IMR-90 (cell line): Measurements from ENCODE around the gene SPATA13. TPM values are rescaled to one million over a fixed set of nuclear protein-coding genes. Genes with fewer than 3 reads are reported as not detected.
"Not testable (repeated sequence)": the region's sequence is repeated elsewhere in the genome, so short reads cannot be mapped to it uniquely, and the experiment has no call there.

Experiments used
- ATAC-seq: fragments of 200-7000 bp; cut with Tn5 transposase; 2 replicates; pipeline ENCODE4 v1.9.1; 2020; ENCODE audit warnings: low read depth, mild to moderate bottlenecking, moderate library complexity
- BruUV-seq: library from RNA; stranded (reverse); fragments of 400-500 nt; replicated peaks from 2 replicates; lab custom pipeline; 2021; lab: Mats Ljungman, UMichigan
- CTCF ChIA-PET: fragments of 300-600 bp; formaldehyde crosslinking; extraction: SDS; loops from one replicate; lab custom pipeline; 2021; ENCODE audit warnings: antibody characterized with exemption; lab: Yijun Ruan, JAX
- POLR2A ChIA-PET: fragments of 300-600 bp; sonication (Branson Sonifier 250); formaldehyde crosslinking; loops from one replicate; lab custom pipeline; 2022; ENCODE audit warnings: antibody characterized with exemption; ENCODE audit not compliant: unreplicated experiment; lab: Charles Lee
- DNase-seq: peaks from one replicate; pipeline ENCODE4 v3.0.0; 2013
- H2AFZ ChIP-seq: replicated peaks from 2 replicates; pipeline ENCODE3; 2013; ENCODE audit warnings: low read length, mild to moderate bottlenecking; ENCODE audit not compliant: poor library complexity
- H2AK5ac ChIP-seq: 2 replicates; pipeline ENCODE4 v1.6.1; 2013; ENCODE audit warnings: low read depth, low read length, inconsistent platforms
- H2AK9ac ChIP-seq: replicated peaks from 2 replicates; pipeline ENCODE3; 2013; ENCODE audit warnings: mild to moderate bottlenecking, low read depth, low read length, moderate library complexity; ENCODE audit not compliant: poor library complexity
- H2BK120ac ChIP-seq: 2 replicates; pipeline ENCODE4 v1.6.1; 2013; ENCODE audit warnings: low read depth, low read length, inconsistent platforms
- H2BK15ac ChIP-seq: 3 replicates; pipeline ENCODE4 v1.6.1; 2013; ENCODE audit warnings: low read depth, low read length, inconsistent platforms
- H2BK20ac ChIP-seq: 2 replicates; pipeline ENCODE4 v1.6.1; 2013; ENCODE audit warnings: low read depth, mild to moderate bottlenecking, inconsistent platforms, low read length, moderate library complexity
- H2BK5ac ChIP-seq: 2 replicates; pipeline ENCODE4 v1.6.1; 2013; ENCODE audit warnings: mild to moderate bottlenecking, low read depth, low read length, inconsistent platforms; ENCODE audit not compliant: poor library complexity, severe bottlenecking
- H3K14ac ChIP-seq: replicated peaks from 2 replicates; pipeline ENCODE4 v1.6.1; 2013; ENCODE audit warnings: low read depth, low read length, inconsistent platforms
- H3K18ac ChIP-seq: 2 replicates; pipeline ENCODE4 v1.6.1; 2013; ENCODE audit warnings: low read depth, low read length, control low read depth
- H3K23ac ChIP-seq: 2 replicates; pipeline ENCODE4 v1.6.1; 2013; ENCODE audit warnings: low read depth, low read length, inconsistent platforms
- H3K27ac ChIP-seq: 2 replicates; pipeline ENCODE4 v1.5.1; 2013; ENCODE audit warnings: mild to moderate bottlenecking, control low read depth, low read length; ENCODE audit not compliant: insufficient read depth
- H3K27me3 ChIP-seq: 2 replicates; pipeline ENCODE4 v1.6.1; 2013; ENCODE audit warnings: low read length; ENCODE audit not compliant: control insufficient read depth, insufficient read depth
- H3K36me3 ChIP-seq: 2 replicates; pipeline ENCODE4 v1.6.1; 2013; ENCODE audit warnings: low read length, mixed read lengths; ENCODE audit not compliant: control insufficient read depth, insufficient read depth
- H3K4ac ChIP-seq: 2 replicates; pipeline ENCODE4 v1.6.1; 2013; ENCODE audit warnings: low read depth, low read length, inconsistent platforms
- H3K4me1 ChIP-seq: 2 replicates; pipeline ENCODE4 v1.6.1; 2013; ENCODE audit warnings: low read length, mixed read lengths; ENCODE audit not compliant: control insufficient read depth, insufficient read depth
- H3K4me2 ChIP-seq: 2 replicates; pipeline ENCODE4 v1.6.1; 2013; ENCODE audit warnings: low read depth, mild to moderate bottlenecking, control low read depth, low read length, moderate library complexity
- H3K4me3 ChIP-seq: 2 replicates; pipeline ENCODE4 v1.5.1; 2013; ENCODE audit warnings: low read depth, mild to moderate bottlenecking, control low read depth, low read length, moderate library complexity; ENCODE audit not compliant: insufficient read depth
- H3K56ac ChIP-seq: 2 replicates; pipeline ENCODE4 v1.6.1; 2013; ENCODE audit warnings: low read length, inconsistent platforms; ENCODE audit not compliant: insufficient read depth; ENCODE audit errors: extremely low read depth
- H3K79me1 ChIP-seq, 2 experiments: 2 replicates each; pipeline ENCODE4 v1.6.1; 2013; ENCODE audit warnings: low read length in 2 of 2, inconsistent platforms in 1 of 2, low read depth in 1 of 2
- H3K9ac ChIP-seq: 2 replicates; pipeline ENCODE4 v1.6.1; 2013; ENCODE audit warnings: low read depth, low read length, control low read depth
- H3K9me1 ChIP-seq: 2 replicates; pipeline ENCODE4 v1.6.1; 2013; ENCODE audit warnings: low read length, inconsistent platforms; ENCODE audit not compliant: insufficient read depth
- H3K9me3 ChIP-seq: 2 replicates; pipeline ENCODE4 v1.6.1; 2013; ENCODE audit warnings: low read length; ENCODE audit not compliant: control insufficient read depth, insufficient read depth
- H4K20me1 ChIP-seq: 2 replicates; pipeline ENCODE4 v1.6.1; 2013; ENCODE audit warnings: low read length, inconsistent platforms; ENCODE audit not compliant: insufficient read depth
- H4K5ac ChIP-seq: 2 replicates; pipeline ENCODE4 v1.6.1; 2013; ENCODE audit warnings: mild to moderate bottlenecking, low read depth, low read length, control low read depth
- H4K8ac ChIP-seq, 2 experiments: 2 replicates each; pipeline ENCODE4 v1.6.1; 2013; ENCODE audit warnings: low read depth in 2 of 2, low read length in 2 of 2, control low read depth in 1 of 2, inconsistent platforms in 1 of 2
- H4K91ac ChIP-seq: 2 replicates; pipeline ENCODE4 v1.6.1; 2013; ENCODE audit warnings: low read depth, low read length, inconsistent platforms; ENCODE audit not compliant: insufficient read depth
- CEBPB ChIP-seq: IDR thresholded peaks from 2 replicates; pipeline ENCODE4 v1.6.1; 2012; ENCODE audit warnings: low read depth, low read length, improper control_type of control experiment
- MAFK ChIP-seq: IDR thresholded peaks from 2 replicates; pipeline ENCODE4 v1.6.1; 2012; ENCODE audit warnings: low read depth, low read length, improper control_type of control experiment
- WGBS, 2 experiments: methylation state at CpG; one replicate each; pipeline versions ENCODE4 v1.1.5 to v1.1.7; 2013; ENCODE audit warnings: missing lambda C conversion rate in 2 of 2; ENCODE audit not compliant: insufficient read length in 1 of 2; ENCODE audit errors: extremely low coverage in 2 of 2; 5-methylcytosine and 5-hydroxymethylcytosine counted together
- dilution Hi-C: fragments of 300-500 bp; cut with HindIII; formaldehyde crosslinking; loops from one replicate; pipeline ENCODE4 v1.14.3; 2018; ENCODE audit warnings: low sequenced_read_pairs; ENCODE audit not compliant: unreplicated experiment
- in situ Hi-C: fragments of 300-500 bp; cut with MboI; formaldehyde crosslinking; loops from 3 replicates; pipeline ENCODE4 v1.14.3; 2019; ENCODE audit warnings: low sequenced_read_pairs, inconsistent platforms, mixed read lengths
- intact Hi-C: fragments of 100-400 bp; cut with micrococcal nuclease; formaldehyde crosslinking; loops from 2 replicates; pipeline ENCODE4 v1.10.0; 2022
- polyA plus RNA-seq, 3 experiments: library from polyadenylated mRNA; depleted of rRNA; stranded (reverse); fragments of >200 nt; gene quantifications; 2 replicates each; pipeline ENCODE4 v1.2.3, GENCODE V29; 2012; ENCODE audit warnings: low replicate concordance in 1 of 3
- total RNA-seq: library from RNA; depleted of rRNA; stranded (reverse); fragments of >200 nt; gene quantifications from 2 replicates; pipeline ENCODE4 v1.2.3, GENCODE V29; 2012

Gene SPATA13
- total and polyA plus RNA-seq, 2 of the 4 experiments (the other 2 are of a cell fraction): 10.5 to 12.5 TPM

GRCh38 chr13:24308488-24309020 lies 148.0 kb downstream of the SPATA13 start:
- H4K8ac ChIP-seq: no peak overlapping the region
- H3K9me1 ChIP-seq: peaks cover 13% of the 10 kb centered on the region
- H3K4ac ChIP-seq: no peak overlapping the region
- no peak overlapping the region for H3K27ac ChIP-seq
- no peak overlapping the region for H3K18ac ChIP-seq
- H3K9ac ChIP-seq: no peak overlapping the region
- H3K23ac ChIP-seq: no peak overlapping the region; the same call in 1 of the 2 replicates
- H2AK9ac ChIP-seq: no peak overlapping the region
- in situ Hi-C loops: no loop called here
- no peak overlapping the region for H2AK5ac ChIP-seq
- no peak overlapping the region for H2BK20ac ChIP-seq
- no peak overlapping the region for H3K4me3 ChIP-seq
- no peaks in the 10 kb centered on the region for H3K27me3 ChIP-seq
- intact Hi-C loops: no loop called here
- H3K79me1 ChIP-seq: peaks cover 0 to 3% of the 10 kb centered on the region in 2 experiments; a peak in 1 of 4 replicates
- H2BK15ac ChIP-seq: no peak overlapping the region
- CTCF ChIA-PET: no interaction called here
- H4K20me1 ChIP-seq: peaks cover 4% of the 10 kb centered on the region; the same call in 1 of the 2 replicates
- ATAC-seq: no peak
- POLR2A ChIA-PET: no interaction called here
- no peak overlapping the region for H3K4me2 ChIP-seq
- WGBS, 2 experiments: 90% methylated on average over 25 of the region's 37 CpGs; no CpG with 5 or more reads in 1 of the 2 experiments
- no peak overlapping the region for H4K91ac ChIP-seq
- H3K56ac ChIP-seq: no peak overlapping the region
- no TSS peak for BruUV-seq
- peaks cover 15% of the 10 kb centered on the region for H3K4me1 ChIP-seq
- H3K14ac ChIP-seq: no peak overlapping the region
- no peak for DNase-seq
- H2BK5ac ChIP-seq: no peak overlapping the region
- H4K5ac ChIP-seq: no peak overlapping the region
- dilution Hi-C loops: no loop called here
- no peaks in the 10 kb centered on the region; the same call in none of the 2 replicates for H3K36me3 ChIP-seq
- H2BK120ac ChIP-seq: no peak overlapping the region
- 0 out of 2 replicates have a peak, but pooled peaks have one; percentile 13 for TF ChIP-seq CEBPB
- TF ChIP-seq MAFK: no peak
- H2AFZ ChIP-seq: peak overlapping the region; percentile 8
- no peaks in the 10 kb centered on the region for H3K9me3 ChIP-seq

GRCh38 chr13:24309300-24309699 lies 148.8 kb downstream of the SPATA13 start, which contains the start of gene C1QTNF9:
Gene C1QTNF9 (plus strand): TSS chr13:24309580. CDS start chr13:24316004, 6,424 bp downstream.
- H2AK9ac ChIP-seq, H3K27me3 ChIP-seq, H3K9me3 ChIP-seq, POLR2A ChIA-PET, H3K36me3 ChIP-seq, DNase-seq, dilution Hi-C loops, H4K91ac ChIP-seq, H3K4ac ChIP-seq, H3K27ac ChIP-seq, H3K14ac ChIP-seq, in situ Hi-C loops, H3K4me2 ChIP-seq, CTCF ChIA-PET, H4K20me1 ChIP-seq, H2BK15ac ChIP-seq, H2BK5ac ChIP-seq, H4K5ac ChIP-seq, H3K23ac ChIP-seq, intact Hi-C loops, H4K8ac ChIP-seq, H3K4me3 ChIP-seq, H2BK20ac ChIP-seq, H3K56ac ChIP-seq, ATAC-seq, H3K9ac ChIP-seq, H2BK120ac ChIP-seq, H3K18ac ChIP-seq, BruUV-seq, H3K79me1 ChIP-seq: not testable (repeated sequence)
- WGBS, 2 experiments: no CpG with 5 or more reads among the region's 2 CpGs
- peak within 1 kb of the TSS; percentile 8 for H2AFZ ChIP-seq
- H3K9me1 ChIP-seq: peaks cover 12% of the 10 kb centered on the region
- peaks cover 15% of the 10 kb centered on the region for H3K4me1 ChIP-seq
- H2AK5ac ChIP-seq: peak within 1 kb of the TSS; percentile 13; the same call in 1 of the 2 replicates
